ENCODE results near the gene HSPA12A.

The HSPA12A gene

DNA sequence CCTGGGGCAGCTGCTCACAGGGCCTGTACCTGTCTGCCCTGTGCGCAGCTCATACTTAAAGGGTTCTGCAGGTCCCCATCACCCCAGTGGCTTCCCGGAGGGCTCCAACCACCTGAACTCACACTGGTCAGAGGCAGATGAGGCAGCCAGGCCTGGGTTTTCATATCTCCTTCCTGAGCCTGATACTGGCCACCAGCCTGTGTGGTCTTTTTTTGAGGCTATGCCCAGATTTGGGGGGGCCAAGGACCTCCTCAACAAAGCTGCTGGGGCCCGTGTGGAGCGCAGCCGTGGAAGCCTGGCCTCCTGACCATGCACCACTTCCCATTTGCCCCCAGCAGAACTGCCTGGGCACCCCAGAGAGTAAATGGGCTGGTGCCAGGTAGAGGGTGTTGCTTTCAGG is 95.9 kb downstream of the HSPA12A start:
- Histone ChIP-seq H3K27ac (no peak overlapping the region), H3K9me3 (ENCODE audit: low read depth, low read length) (no peaks in the 10 kb centered on the region), H3K36me3 (ENCODE audit: insufficient read depth, low read length) (no peaks in the 10 kb centered on the region), H3K4me3 (no peak overlapping the region), H3K9ac (ENCODE audit: insufficient read length) (no peak overlapping the region)
- no peak for DNase-seq (ENCODE audit: low read depth, low spot score)
- no peak for TF ChIP-seq POLR2AphosphoS5 (IDR thresholded peaks at IDR 0.05; ENCODE audit: borderline replicate concordance, low read depth, low read length)
- TF ChIP-seq EZH2 (IDR thresholded peaks at IDR 0.05) = no peak
- TF ChIP-seq FOXP2 (optimal IDR thresholded peaks at IDR 0.05; ENCODE audit: control extremely low read depth, extremely low read length, insufficient read depth) = no peak

DNA sequence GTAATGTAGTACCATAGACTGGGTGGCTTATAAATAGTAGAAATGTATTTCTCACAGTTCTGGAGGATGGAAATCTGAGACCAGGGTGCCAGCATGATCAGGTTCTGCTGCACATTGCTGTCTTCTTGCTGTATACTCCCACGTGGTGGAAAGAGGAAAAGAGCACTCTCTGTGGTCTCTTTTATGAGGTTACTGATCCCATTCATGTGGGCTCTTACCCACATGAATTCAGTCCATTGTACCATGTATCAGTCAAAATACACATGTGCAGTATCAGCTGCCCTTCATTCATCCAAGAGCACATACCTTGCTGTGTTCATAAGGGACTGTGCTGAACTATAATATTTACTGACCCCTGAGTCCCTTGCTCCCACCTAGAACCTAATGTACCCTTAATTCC is 104.5 kb downstream of the HSPA12A start:
- TF ChIP-seq POLR2AphosphoS5 (IDR thresholded peaks at IDR 0.05; ENCODE audit: borderline replicate concordance, low read depth, low read length) = no peak
- no peak for TF ChIP-seq FOXP2 (optimal IDR thresholded peaks at IDR 0.05; ENCODE audit: control extremely low read depth, extremely low read length, insufficient read depth)
- TF ChIP-seq EZH2 (IDR thresholded peaks at IDR 0.05) = no peak

DNA sequence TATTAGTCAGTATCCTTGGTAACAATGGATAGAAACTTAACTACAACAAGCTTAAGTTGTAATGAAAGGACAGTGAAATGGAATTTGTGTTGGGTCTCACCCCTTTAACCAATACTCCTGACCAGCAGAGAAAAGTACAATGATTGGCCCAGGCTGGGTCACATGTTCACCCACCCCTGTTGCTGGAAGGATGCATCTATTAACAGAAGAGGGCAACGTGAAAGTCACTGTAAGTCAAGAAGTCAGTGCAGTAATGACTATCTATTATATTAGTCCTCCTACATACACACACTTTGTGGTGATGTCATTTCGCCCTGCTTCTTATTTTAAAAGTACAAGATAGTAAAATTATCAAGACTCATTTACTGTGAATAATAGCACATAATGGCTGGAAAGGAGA is 105.4 kb downstream of the HSPA12A start:
- Histone ChIP-seq H3K36me3 (ENCODE audit: insufficient read depth, low read length) (no peaks in the 10 kb centered on the region), H3K9me3 (ENCODE audit: low read depth, low read length) (no peaks in the 10 kb centered on the region), H3K27ac (no peak overlapping the region), H3K4me3 (no peak overlapping the region), H3K9ac (ENCODE audit: insufficient read length) (no peak overlapping the region)
- no peak for DNase-seq (ENCODE audit: low read depth, low spot score)
- TF ChIP-seq EZH2 (IDR thresholded peaks at IDR 0.05) (no peak), FOXP2 (optimal IDR thresholded peaks at IDR 0.05; ENCODE audit: control extremely low read depth, extremely low read length, insufficient read depth) (no peak), POLR2AphosphoS5 (IDR thresholded peaks at IDR 0.05; ENCODE audit: borderline replicate concordance, low read depth, low read length) (no peak)

More for the DNA sequence above, 104.5 kb downstream of the HSPA12A start:
- DNase-seq (ENCODE audit: low read depth, low spot score) = no peak
- no peaks in the 10 kb centered on the region for H3K36me3 ChIP-seq (ENCODE audit: insufficient read depth, low read length)
- H3K4me3 ChIP-seq = no peak overlapping the region
- H3K9ac ChIP-seq (ENCODE audit: insufficient read length) = no peak overlapping the region
- H3K9me3 ChIP-seq (ENCODE audit: low read depth, low read length) = no peaks in the 10 kb centered on the region
- H3K27ac ChIP-seq = no peak overlapping the region

DNA sequence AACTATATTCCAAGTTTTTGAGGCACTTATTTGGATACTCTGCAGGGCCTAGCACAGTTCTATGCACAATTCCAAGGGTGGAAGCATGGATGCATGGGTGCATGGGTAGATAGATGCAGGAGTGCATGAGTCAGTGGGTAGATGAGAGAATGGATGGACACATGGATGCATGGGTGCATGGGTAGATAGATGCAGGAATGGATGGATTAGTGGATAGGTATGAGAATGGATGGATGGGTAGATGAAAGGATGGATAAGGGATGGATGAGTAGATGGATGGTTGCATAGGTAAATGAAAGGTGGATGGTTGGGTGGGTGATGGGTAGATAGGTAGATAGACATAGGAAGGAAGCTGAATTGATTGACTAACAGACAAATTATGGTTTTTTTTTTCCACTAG is 106.0 kb downstream of the HSPA12A start:
- H3K4me3 ChIP-seq = no peak overlapping the region
- no peak overlapping the region for H3K27ac ChIP-seq
- TF ChIP-seq POLR2AphosphoS5 (IDR thresholded peaks at IDR 0.05; ENCODE audit: borderline replicate concordance, low read depth, low read length) (no peak), EZH2 (IDR thresholded peaks at IDR 0.05) (no peak), FOXP2 (optimal IDR thresholded peaks at IDR 0.05; ENCODE audit: control extremely low read depth, extremely low read length, insufficient read depth) (no peak)
- no peak for DNase-seq (ENCODE audit: low read depth, low spot score)
- H3K9ac ChIP-seq (ENCODE audit: insufficient read length) = no peak overlapping the region
- no peaks in the 10 kb centered on the region for H3K9me3 ChIP-seq (ENCODE audit: low read depth, low read length)
- no peaks in the 10 kb centered on the region for H3K36me3 ChIP-seq (ENCODE audit: insufficient read depth, low read length)

DNA sequence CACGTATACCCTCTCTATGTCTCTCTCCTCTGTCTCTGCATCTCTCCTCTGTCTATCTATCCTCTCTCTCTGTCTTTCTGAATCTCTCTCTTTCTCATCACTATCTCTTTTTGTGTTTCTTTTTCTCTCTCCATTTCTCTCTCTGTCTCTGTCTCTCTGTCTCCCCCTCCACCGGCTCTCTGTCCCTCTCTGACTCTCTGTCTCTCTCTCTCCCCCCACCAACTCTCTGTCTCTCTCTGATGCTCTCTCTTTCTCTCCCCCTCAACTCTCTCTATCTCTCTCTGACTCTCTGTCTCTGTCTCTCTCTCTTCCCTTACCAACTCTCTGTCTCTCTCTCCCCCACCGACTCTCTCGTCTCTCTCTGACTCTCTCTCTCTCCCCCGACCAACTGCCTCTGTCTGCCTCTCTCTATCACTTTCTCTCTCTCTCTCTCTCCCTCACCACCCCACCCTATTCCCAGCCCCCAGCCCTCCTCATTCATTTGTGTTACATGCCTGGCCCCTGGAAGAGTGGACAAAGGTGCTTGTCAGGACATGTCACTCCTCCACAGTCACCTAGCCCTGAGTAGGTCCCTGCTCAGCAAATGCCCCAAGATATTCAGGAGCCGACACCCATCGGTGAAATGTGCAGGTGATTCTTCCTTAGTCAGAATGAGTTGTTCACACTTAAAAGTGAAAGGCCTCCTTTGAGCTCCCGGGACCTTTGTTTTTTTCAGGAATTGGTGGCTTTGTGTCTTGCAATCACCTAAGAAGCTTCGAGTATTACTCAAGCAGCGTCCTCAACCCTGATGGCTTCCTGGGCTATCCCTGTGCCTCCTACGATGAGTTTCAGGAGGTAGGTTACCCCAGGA is 108.0 kb downstream of the HSPA12A start:
- TF ChIP-seq POLR2AphosphoS5 (IDR thresholded peaks at IDR 0.05; ENCODE audit: borderline replicate concordance, low read depth, low read length) = no peak
- TF ChIP-seq FOXP2 (optimal IDR thresholded peaks at IDR 0.05; ENCODE audit: control extremely low read depth, extremely low read length, insufficient read depth) = no peak
- no peak for TF ChIP-seq EZH2 (IDR thresholded peaks at IDR 0.05)
- Histone ChIP-seq H3K36me3 (ENCODE audit: insufficient read depth, low read length) (no peaks in the 10 kb centered on the region), H3K27ac (no peak overlapping the region), H3K9me3 (ENCODE audit: low read depth, low read length) (no peaks in the 10 kb centered on the region), H3K4me3 (no peak overlapping the region), H3K9ac (ENCODE audit: insufficient read length) (no peak overlapping the region)
- no peak for DNase-seq (ENCODE audit: low read depth, low spot score)

DNA sequence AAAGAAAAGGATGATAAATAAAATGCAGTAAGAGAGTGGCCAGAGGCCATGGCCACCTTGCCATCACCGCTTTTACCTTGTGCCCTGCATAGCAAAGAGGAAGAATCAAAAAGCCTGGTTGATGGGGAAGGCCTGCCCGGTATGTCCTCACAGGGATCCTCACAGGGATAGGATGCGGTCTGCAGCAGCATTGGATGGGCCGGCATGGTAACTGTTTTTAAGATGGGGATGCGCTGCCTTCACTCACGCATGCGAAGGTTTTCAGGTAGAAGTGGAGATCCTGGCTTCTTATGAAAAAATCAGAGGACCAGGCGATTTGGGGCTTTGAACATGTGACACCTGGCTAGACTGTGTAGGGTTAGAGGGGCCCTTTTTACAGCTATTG is 109.2 kb downstream of the HSPA12A start:
- DNase-seq (ENCODE audit: low read depth, low spot score) = no peak
- Histone ChIP-seq H3K9ac (ENCODE audit: insufficient read length) (no peak overlapping the region), H3K27ac (no peak overlapping the region), H3K4me3 (no peak overlapping the region), H3K36me3 (ENCODE audit: insufficient read depth, low read length) (no peaks in the 10 kb centered on the region), H3K9me3 (ENCODE audit: low read depth, low read length) (no peaks in the 10 kb centered on the region)
- TF ChIP-seq EZH2 (IDR thresholded peaks at IDR 0.05) (no peak), POLR2AphosphoS5 (IDR thresholded peaks at IDR 0.05; ENCODE audit: borderline replicate concordance, low read depth, low read length) (no peak), FOXP2 (optimal IDR thresholded peaks at IDR 0.05; ENCODE audit: control extremely low read depth, extremely low read length, insufficient read depth) (no peak)

DNA sequence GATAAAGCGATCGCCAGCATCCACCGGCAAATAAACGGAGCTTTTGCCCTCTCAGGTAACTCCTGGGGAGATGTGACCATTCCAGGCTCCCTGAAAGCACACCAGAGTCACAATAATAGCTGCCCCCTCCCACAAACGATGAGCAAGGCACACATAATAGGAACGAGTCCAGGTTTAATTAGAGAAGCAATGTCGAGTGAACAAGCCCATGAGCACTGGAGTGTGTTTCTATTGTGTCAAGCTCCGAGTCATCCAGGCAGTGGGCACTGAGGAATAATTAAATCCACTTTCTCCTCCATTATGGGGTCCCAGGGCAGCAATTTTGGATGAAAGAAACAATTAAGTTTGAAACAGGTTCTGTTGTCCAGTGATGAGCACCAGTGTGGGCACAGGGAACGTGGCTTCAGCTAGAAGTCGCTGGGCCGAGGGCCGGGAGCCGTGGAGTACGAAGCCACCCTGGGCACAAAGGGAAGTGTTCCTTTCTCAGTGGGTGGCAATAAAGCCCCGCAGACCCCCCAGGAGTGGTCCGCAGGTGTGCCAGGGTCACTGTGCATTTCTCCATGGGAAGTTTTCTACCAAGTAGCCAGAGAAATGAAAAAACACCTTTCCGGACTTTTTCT is 109.7 kb downstream of the HSPA12A start:
- Histone ChIP-seq H3K27ac (no peak overlapping the region), H3K9ac (ENCODE audit: insufficient read length) (no peak overlapping the region), H3K36me3 (ENCODE audit: insufficient read depth, low read length) (no peaks in the 10 kb centered on the region), H3K4me3 (no peak overlapping the region), H3K9me3 (ENCODE audit: low read depth, low read length) (no peaks in the 10 kb centered on the region)
- no peak for DNase-seq (ENCODE audit: low read depth, low spot score)
- TF ChIP-seq EZH2 (IDR thresholded peaks at IDR 0.05) = no peak
- TF ChIP-seq FOXP2 (optimal IDR thresholded peaks at IDR 0.05; ENCODE audit: control extremely low read depth, extremely low read length, insufficient read depth) = no peak
- no peak for TF ChIP-seq POLR2AphosphoS5 (IDR thresholded peaks at IDR 0.05; ENCODE audit: borderline replicate concordance, low read depth, low read length)

DNA sequence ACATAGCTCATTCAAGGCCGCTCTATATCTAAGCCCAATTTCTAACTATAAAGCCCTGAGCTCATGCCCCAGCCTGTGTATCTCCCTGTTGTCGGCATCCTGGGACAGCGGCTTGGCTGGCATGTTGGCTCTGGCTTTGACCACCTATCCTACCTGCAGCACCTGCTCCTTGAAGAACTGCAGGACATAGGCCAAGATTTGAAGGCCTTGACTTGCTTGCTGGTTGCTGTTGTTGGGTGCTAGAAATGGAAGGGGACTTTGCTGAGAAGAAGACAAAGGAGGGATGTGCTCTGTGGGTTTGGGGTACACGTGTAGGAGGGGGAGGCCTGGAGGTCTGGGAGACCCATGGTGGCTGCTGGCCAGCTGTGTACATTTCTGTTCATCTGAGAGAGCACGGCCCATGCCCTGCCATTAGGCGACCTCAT is 110.5 kb downstream of the HSPA12A start:
- no peak overlapping the region for H3K4me3 ChIP-seq

More for the DNA sequence above, 110.5 kb downstream of the HSPA12A start:
- no peak for DNase-seq (ENCODE audit: low read depth, low spot score)
- Histone ChIP-seq H3K9ac (ENCODE audit: insufficient read length) (no peak overlapping the region), H3K9me3 (ENCODE audit: low read depth, low read length) (no peaks in the 10 kb centered on the region), H3K27ac (no peak overlapping the region), H3K36me3 (ENCODE audit: insufficient read depth, low read length) (no peaks in the 10 kb centered on the region)
- TF ChIP-seq POLR2AphosphoS5 (IDR thresholded peaks at IDR 0.05; ENCODE audit: borderline replicate concordance, low read depth, low read length) (no peak), FOXP2 (optimal IDR thresholded peaks at IDR 0.05; ENCODE audit: control extremely low read depth, extremely low read length, insufficient read depth) (no peak), EZH2 (IDR thresholded peaks at IDR 0.05) (no peak)
